Left ventricle myocardium inferior (tissue), 1 donor: ENCODE data around the gene LDHA. TPM values are rescaled to one million over a fixed set of nuclear protein-coding genes. Genes with fewer than 3 reads are reported as not detected.

Source experiments
- DNase-seq: peaks from one replicate; pipeline ENCODE4 v3.0.0-alpha.2; 2020
- H3K27ac ChIP-seq: fragments of 200-600 bp; replicated peaks from 2 replicates; pipeline ENCODE4 v1.8.0; 2021
- H3K27me3 ChIP-seq: fragments of 200-600 bp; 2 replicates; pipeline ENCODE4 v1.8.0; 2021; ENCODE audit warnings: low read depth
- H3K36me3 ChIP-seq: fragments of 200-600 bp; 2 replicates; pipeline ENCODE4 v1.8.0; 2021
- H3K4me1 ChIP-seq: fragments of 200-600 bp; 2 replicates; pipeline ENCODE4 v1.8.0; 2021
- H3K4me3 ChIP-seq: fragments of 200-600 bp; 2 replicates; pipeline ENCODE4 v1.8.0; 2021; ENCODE audit warnings: mild to moderate bottlenecking, moderate library complexity
- H3K9me3 ChIP-seq: fragments of 200-600 bp; replicated peaks from 2 replicates; pipeline ENCODE4 v1.8.0; 2021
- intact Hi-C: fragments of 100-400 bp; cut with micrococcal nuclease; formaldehyde crosslinking; loops from one replicate; pipeline ENCODE4 v1.11.0; 2022
- total RNA-seq: library from RNA; stranded (reverse); fragmentation: NEBNext Ultra II Directional; extraction: Animal tissue kit (Norgen Biotek cat#: 25700); gene quantifications from one replicate; pipeline ENCODE4 v1.2.1, GENCODE V29; 2021
- TF ChIP-seq, protein P1 (sequence below): fragments of 200-600 bp; IDR thresholded peaks from 2 replicates; pipeline ENCODE4 v1.8.0; 2021; ENCODE audit warnings: antibody characterized with exemption, mild to moderate bottlenecking, borderline replicate concordance
- donor health status: DM: no; HTN: yes; CAD: no; lungs with severe emphysema.

LDHA gene
- total RNA-seq, 1 donor from 2014 or later, result 332 TPM

DNA sequence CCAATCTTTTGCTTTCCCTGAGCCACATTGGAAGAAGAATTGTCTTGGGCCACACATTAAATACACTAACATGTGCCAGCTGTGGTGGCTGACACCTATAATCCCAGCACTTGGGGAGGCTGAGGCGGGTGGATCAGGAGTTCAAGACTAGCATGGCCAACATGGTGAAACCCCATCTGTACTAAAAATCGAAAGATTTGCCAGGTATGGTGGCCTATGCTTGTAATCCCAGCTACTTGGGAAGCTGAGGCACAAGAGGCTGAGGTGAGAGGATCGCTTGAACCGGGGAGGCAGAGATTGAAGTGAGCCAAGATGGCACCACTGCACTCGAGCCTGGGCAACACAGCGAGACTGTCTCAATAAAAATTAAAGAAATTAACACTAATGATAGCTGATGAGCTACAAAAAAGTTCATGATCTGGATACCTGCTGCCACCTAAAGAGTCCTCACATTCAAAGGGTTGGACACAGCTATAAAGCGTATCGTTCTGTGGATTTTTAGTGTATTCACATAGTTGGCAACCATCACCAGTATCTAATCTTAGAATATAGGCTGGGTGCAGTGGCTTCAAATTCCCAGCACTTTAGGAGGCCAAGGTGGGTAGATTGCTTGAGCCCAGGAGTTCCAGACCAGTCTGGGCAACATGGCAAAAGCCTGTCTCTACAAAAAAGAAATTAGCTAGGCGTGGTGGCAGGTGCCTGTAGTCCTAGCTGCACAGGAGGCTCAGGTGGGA lies 14.4 kb downstream of the LDHA start:
- intact Hi-C loops, result loop anchor here (10.0 kb wide), 1 partner anchor 64 kb away; no protein-coding TSS in a partner anchor
- peaks cover 54% of the 10 kb centered on the region for H3K36me3 ChIP-seq
- no peak overlapping the region for H3K27ac ChIP-seq
- TF ChIP-seq, protein P1, sequence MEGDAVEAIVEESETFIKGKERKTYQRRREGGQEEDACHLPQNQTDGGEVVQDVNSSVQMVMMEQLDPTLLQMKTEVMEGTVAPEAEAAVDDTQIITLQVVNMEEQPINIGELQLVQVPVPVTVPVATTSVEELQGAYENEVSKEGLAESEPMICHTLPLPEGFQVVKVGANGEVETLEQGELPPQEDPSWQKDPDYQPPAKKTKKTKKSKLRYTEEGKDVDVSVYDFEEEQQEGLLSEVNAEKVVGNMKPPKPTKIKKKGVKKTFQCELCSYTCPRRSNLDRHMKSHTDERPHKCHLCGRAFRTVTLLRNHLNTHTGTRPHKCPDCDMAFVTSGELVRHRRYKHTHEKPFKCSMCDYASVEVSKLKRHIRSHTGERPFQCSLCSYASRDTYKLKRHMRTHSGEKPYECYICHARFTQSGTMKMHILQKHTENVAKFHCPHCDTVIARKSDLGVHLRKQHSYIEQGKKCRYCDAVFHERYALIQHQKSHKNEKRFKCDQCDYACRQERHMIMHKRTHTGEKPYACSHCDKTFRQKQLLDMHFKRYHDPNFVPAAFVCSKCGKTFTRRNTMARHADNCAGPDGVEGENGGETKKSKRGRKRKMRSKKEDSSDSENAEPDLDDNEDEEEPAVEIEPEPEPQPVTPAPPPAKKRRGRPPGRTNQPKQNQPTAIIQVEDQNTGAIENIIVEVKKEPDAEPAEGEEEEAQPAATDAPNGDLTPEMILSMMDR, result no peak
- no peaks in the 10 kb centered on the region for H3K27me3 ChIP-seq
- DNase-seq, result no peak
- no peaks in the 10 kb centered on the region for H3K9me3 ChIP-seq
- no peak overlapping the region for H3K4me3 ChIP-seq
- H3K4me1 ChIP-seq, result peaks cover 4% of the 10 kb centered on the region

DNA sequence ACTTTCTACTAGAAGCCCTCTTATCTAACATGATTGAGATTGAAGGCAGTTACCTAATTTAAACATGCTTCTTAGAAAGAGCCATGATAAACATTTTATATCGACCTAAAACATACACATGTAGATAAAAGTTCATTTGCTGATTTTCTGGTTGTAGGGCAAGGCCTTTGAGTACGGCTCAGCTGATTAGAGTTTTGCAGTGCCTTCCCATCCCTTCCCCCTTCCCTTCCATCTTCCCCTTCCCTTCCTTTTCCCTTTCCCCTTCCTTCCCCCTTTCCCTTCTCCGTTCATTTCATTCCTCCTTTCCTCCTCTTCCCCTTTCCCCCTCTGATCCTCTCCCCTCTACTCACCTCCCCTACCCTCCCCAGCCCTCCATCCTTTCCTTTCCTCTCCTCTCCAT lies 22.1 kb downstream of the LDHA start:
- Histone ChIP-seq H3K27me3 (no peaks in the 10 kb centered on the region), H3K9me3 (no peaks in the 10 kb centered on the region), H3K36me3 (no peaks in the 10 kb centered on the region), H3K4me1 (peaks cover 4% of the 10 kb centered on the region), H3K4me3 (no peak overlapping the region), H3K27ac (no peak overlapping the region)
- TF ChIP-seq, protein P1, result no peak
- intact Hi-C loops, result no loop called here
- no peak for DNase-seq

DNA sequence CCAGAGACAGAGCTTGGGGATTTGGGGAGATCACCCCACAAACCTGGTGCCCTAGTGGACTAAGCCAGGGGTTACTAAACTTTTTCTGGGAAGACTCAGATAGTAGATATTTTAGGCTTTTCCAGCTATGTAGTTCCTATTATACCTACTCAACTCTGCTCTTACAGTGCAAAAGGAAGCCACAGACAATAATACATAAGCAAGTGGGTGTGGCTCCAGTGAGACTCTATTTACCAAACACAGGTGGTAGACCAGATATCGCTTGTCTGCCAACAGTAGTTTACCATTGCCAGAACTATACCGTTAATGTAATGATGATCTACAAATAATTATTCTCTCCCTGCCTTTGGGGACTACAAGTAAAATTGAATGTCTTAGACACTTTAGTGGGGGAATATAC lies 24.7 kb downstream of the LDHA start:
- no peak for DNase-seq
- intact Hi-C loops, result no loop called here
- Histone ChIP-seq H3K9me3 (no peaks in the 10 kb centered on the region), H3K36me3 (no peaks in the 10 kb centered on the region), H3K4me3 (no peak overlapping the region), H3K27me3 (no peaks in the 10 kb centered on the region), H3K4me1 (no peaks in the 10 kb centered on the region), H3K27ac (no peak overlapping the region)
- TF ChIP-seq, protein P1, result no peak

DNA sequence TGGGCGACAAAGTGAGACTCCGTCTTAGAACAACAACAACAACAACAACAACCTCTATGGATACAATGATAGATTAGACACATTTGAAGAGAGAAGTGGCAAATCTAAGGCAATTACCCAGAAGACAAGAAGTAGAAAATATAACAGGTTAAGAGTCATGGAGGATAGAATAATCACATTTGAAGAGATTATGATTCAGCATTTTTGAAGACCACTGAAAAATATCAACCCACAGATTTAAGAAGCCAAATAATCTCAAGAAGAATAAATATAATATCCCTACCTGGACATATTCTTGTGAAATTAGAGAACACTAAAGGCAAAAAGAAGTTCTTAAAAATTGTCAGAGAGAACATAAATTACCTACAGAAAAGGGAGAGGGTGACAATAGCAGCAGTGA lies 25.7 kb downstream of the LDHA start:
- no peak for DNase-seq
- TF ChIP-seq, protein P1, result no peak
- no peaks in the 10 kb centered on the region for H3K9me3 ChIP-seq
- H3K27ac ChIP-seq, result no peak overlapping the region
- no peaks in the 10 kb centered on the region for H3K4me1 ChIP-seq
- intact Hi-C loops, result no loop called here
- H3K36me3 ChIP-seq, result no peaks in the 10 kb centered on the region
- H3K4me3 ChIP-seq, result no peak overlapping the region
- H3K27me3 ChIP-seq, result no peaks in the 10 kb centered on the region

DNA sequence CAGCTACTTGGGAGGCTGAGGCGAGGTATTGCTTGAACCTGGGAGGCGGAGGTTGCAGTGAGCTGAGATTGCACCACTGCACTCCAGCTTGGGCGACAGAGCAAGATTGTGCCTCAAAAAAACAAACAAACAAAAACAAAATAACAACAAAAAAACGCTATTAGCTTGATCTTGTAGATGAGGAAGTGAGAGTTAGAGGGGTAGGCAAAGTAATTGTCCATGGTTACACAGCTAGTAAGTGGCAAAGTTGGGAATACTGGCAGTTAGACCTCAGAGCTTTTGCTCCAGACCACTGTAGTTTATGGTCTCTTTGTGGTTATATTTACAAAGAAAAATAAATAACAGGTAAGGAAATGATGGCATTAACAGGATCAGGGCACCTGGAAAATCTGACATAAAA lies 32.9 kb downstream of the LDHA start:
- DNase-seq, result no peak
- Histone ChIP-seq H3K4me1 (no peaks in the 10 kb centered on the region), H3K9me3 (no peaks in the 10 kb centered on the region), H3K36me3 (no peaks in the 10 kb centered on the region), H3K27me3 (no peaks in the 10 kb centered on the region), H3K27ac (no peak overlapping the region), H3K4me3 (no peak overlapping the region)
- TF ChIP-seq, protein P1, result no peak
- intact Hi-C loops, result no loop called here
